Measurements from ENCODE around the gene PPP1R9B.

GRCh38 chr17:50123649-50124349, 26.7 kb downstream of the PPP1R9B start:
- TF ChIP-seq POLR2A (IDR thresholded peaks at IDR 0.05) (no peak), EP300 (IDR thresholded peaks at IDR 0.05) (no peak), CTCF (IDR thresholded peaks at IDR 0.05) (no peak)
